Adrenal gland (tissue), 5 donors: ENCODE data around the gene B4GALT6.

Source experiments
- CTCF ChIP-seq, 6 experiments: fragments of 450-650 bp in 4 of 6; fragments of 200-600 bp in 2 of 6; sonication (generic) in 1 of 6; IDR thresholded peaks; 1 replicate in 5 of 6; 2 replicates in 1 of 6; pipeline versions ENCODE4 v1.5.1 to v1.8.0; 2016 to 2021; ENCODE audit warnings: antibody characterized with exemption in 6 of 6, mild to moderate bottlenecking in 2 of 6, moderate library complexity in 1 of 6
- POLR2A ChIP-seq, 2 donors: fragments of 450-650 bp; IDR thresholded peaks; one replicate each; pipeline ENCODE4 v1.6.1; 2017; ENCODE audit warnings: antibody characterized with exemption in 2 of 2, mild to moderate bottlenecking in 2 of 2, moderate library complexity in 1 of 2
- donor health status: DM: no; HTN: no; CAD: no.

- TF ChIP-seq CTCF (IDR thresholded peaks at IDR 0.05) (no peak), POLR2A (IDR thresholded peaks at IDR 0.05) (no peak)
Measured at GRCh38 chr18:31575515-31576257, 108.7 kb downstream of the B4GALT6 start.
